Spleen (tissue), 11 donors: ENCODE measurements around the gene EXPH5. TPM values are rescaled to one million over a fixed set of nuclear protein-coding genes. Genes with fewer than 3 reads are reported as not detected.

ENCODE experiments used
- DNase-seq: peaks from one replicate; pipeline ENCODE4 v3.0.0-alpha.2; 2020
- H3K27ac ChIP-seq, 8 donors: fragments of 200-600 bp; sonication (generic) in 7 of 8; 1 replicate in 4 of 8; 2 replicates in 4 of 8; pipeline versions ENCODE4 v1.5.0 to v1.8.0; 2016 to 2021; ENCODE audit warnings: inconsistent platforms in 4 of 8, mild to moderate bottlenecking in 4 of 8, moderate library complexity in 1 of 8
- H3K27me3 ChIP-seq, 7 donors: fragments of 200-600 bp; sonication (generic) in 6 of 7; replicated peaks in 1 of 7; 1 replicate in 4 of 7; 2 replicates in 3 of 7; pipeline versions ENCODE4 v1.5.0 to v1.8.0; 2016 to 2021; ENCODE audit warnings: inconsistent platforms in 3 of 7, mild to moderate bottlenecking in 1 of 7
- H3K36me3 ChIP-seq, 6 donors: fragments of 200-600 bp; sonication (generic) in 5 of 6; 1 replicate in 4 of 6; 2 replicates in 2 of 6; pipeline versions ENCODE4 v1.5.0 to v1.8.0; 2016 to 2021; ENCODE audit warnings: inconsistent platforms in 2 of 6
- H3K4me1 ChIP-seq, 6 donors: fragments of 200-600 bp; sonication (generic) in 5 of 6; 1 replicate in 3 of 6; 2 replicates in 3 of 6; pipeline versions ENCODE4 v1.5.0 to v1.8.0; 2016 to 2021; ENCODE audit warnings: inconsistent platforms in 3 of 6
- H3K4me3 ChIP-seq, 8 donors: fragments of 200-600 bp; sonication (generic) in 7 of 8; 1 replicate in 4 of 8; 2 replicates in 4 of 8; pipeline versions ENCODE4 v1.5.0 to v1.8.0; 2016 to 2021; ENCODE audit warnings: inconsistent platforms in 4 of 8, mild to moderate bottlenecking in 4 of 8, moderate library complexity in 2 of 8
- H3K9me3 ChIP-seq, 8 donors: fragments of 200-600 bp; sonication (generic) in 7 of 8; 1 replicate in 4 of 8; 2 replicates in 4 of 8; pipeline versions ENCODE4 v1.5.0 to v1.8.0; 2016 to 2021; ENCODE audit warnings: inconsistent platforms in 4 of 8
- CTCF ChIP-seq, 11 experiments: fragments of 200-600 bp in 7 of 11; fragments of 450-650 bp in 4 of 11; sonication (generic) in 4 of 11; IDR thresholded peaks in 8 of 11; conservative IDR thresholded peaks in 3 of 11; 1 replicate in 7 of 11; 2 replicates in 4 of 11; pipeline versions ENCODE4 v1.4.0 to v1.8.0; 2016 to 2021; ENCODE audit warnings: antibody characterized with exemption in 11 of 11, inconsistent platforms in 4 of 11, mild to moderate bottlenecking in 1 of 11
- POLR2A ChIP-seq, 3 donors: fragments of 450-650 bp; IDR thresholded peaks; one replicate each; pipeline ENCODE4 v1.5.1; 2017; ENCODE audit warnings: antibody characterized with exemption in 3 of 3, mild to moderate bottlenecking in 1 of 3
- POLR2AphosphoS5 ChIP-seq, 3 donors: sonication (generic); formaldehyde crosslinking; IDR thresholded peaks; one replicate each; pipeline ENCODE4 v1.5.1; 2017; ENCODE audit warnings: antibody characterized with exemption in 3 of 3
- WGBS, 5 donors: extraction: QIAGEN DNeasy Blood & Tissue Kit in 3 of 5; methylation state at CpG; one replicate each; pipeline versions ENCODE4 v1.1.5 to v1.1.7; 2013 to 2018; 5-methylcytosine and 5-hydroxymethylcytosine counted together
- intact Hi-C: fragments of 100-400 bp; cut with DNase I; formaldehyde crosslinking; loops from one replicate; pipeline ENCODE4 v1.15.0; 2023; ENCODE audit warnings: low total_unique reads
- polyA plus RNA-seq, 3 donors: library from polyadenylated mRNA; stranded (reverse); fragments of 200-250 nt; gene quantifications; one replicate each; pipeline ENCODE4 v1.2.1, GENCODE V29; 2013
- total RNA-seq, 7 donors: library from RNA; depleted of rRNA in 3 of 7; stranded (reverse); fragments of >200 nt in 3 of 7; fragmentation: NEBNext Ultra II Directional in 4 of 7; extraction: Animal tissue kit (Norgen Biotek cat#: 25700) in 4 of 7; gene quantifications; one replicate each; pipeline versions ENCODE4 v1.1.0 to v1.2.1, GENCODE V29; 2016 to 2021
- donor health status: healthy with polysubstance abuse.
- donor health status: DM: no; HTN: no; CAD: no; lungs with moderate emphysema.
- donor health status: DM: no; HTN: no; CAD: no.
- donor health status: Bipolar disorder and iron deficiency.
- donor health status: healthy.
- donor health status: DM: no; HTN: no; CAD: no.
- donor health status: DM: yes; HTN: yes; CAD: no.

Gene EXPH5
- total and polyA plus RNA-seq, 10 donors = 0.05 to 1.9 (median 0.77) TPM

- Histone ChIP-seq H3K4me1 (no peaks in the 10 kb centered on the region), H3K27me3 (peaks cover 0 to 5% (median 0%) of the 10 kb centered on the region in 7 donors), H3K9me3 (peaks cover 0 to 2% (median 0%) of the 10 kb centered on the region in 8 donors), H3K27ac (no peak overlapping the region), H3K36me3 (no peaks in the 10 kb centered on the region), H3K4me3 (no peak overlapping the region)
- TF ChIP-seq POLR2A (IDR thresholded peaks at IDR 0.05) (no peak), CTCF (IDR thresholded peaks at IDR 0.05 in 8 of 11, conservative IDR thresholded peaks at IDR 0.05 in 3 of 11) (no peak), POLR2AphosphoS5 (IDR thresholded peaks at IDR 0.05) (no peak)
- DNase-seq = no peak
- intact Hi-C loops = no loop called here
Measured at GRCh38 chr11:108635106-108635505, 41.5 kb upstream of the EXPH5 start.

- no peak for DNase-seq
- TF ChIP-seq POLR2AphosphoS5 (IDR thresholded peaks at IDR 0.05) (no peak), POLR2A (IDR thresholded peaks at IDR 0.05) (no peak), CTCF (IDR thresholded peaks at IDR 0.05 in 8 of 11, conservative IDR thresholded peaks at IDR 0.05 in 3 of 11) (no peak)
- H3K27ac ChIP-seq = no peak overlapping the region
- intact Hi-C loops = no loop called here
- no peak overlapping the region for H3K4me3 ChIP-seq
- H3K4me1 ChIP-seq = no peaks in the 10 kb centered on the region
- H3K27me3 ChIP-seq = peaks cover 0 to 7% (median 0%) of the 10 kb centered on the region in 7 donors
- no peaks in the 10 kb centered on the region for H3K36me3 ChIP-seq
- H3K9me3 ChIP-seq = peaks cover 0 to 19% (median 14%) of the 10 kb centered on the region in 8 donors
- 78 to 91% (median 86%) methylated on average over 2 of the region's 2 CpGs for WGBS, 5 donors
Measured at GRCh38 chr11:108632041-108632704, 38.6 kb upstream of the EXPH5 start.

- 59 to 89% (median 78%) methylated on average over 3 of the region's 3 CpGs for WGBS, 5 donors
- TF ChIP-seq CTCF (IDR thresholded peaks at IDR 0.05 in 8 of 11, conservative IDR thresholded peaks at IDR 0.05 in 3 of 11) (no peak), POLR2AphosphoS5 (IDR thresholded peaks at IDR 0.05) (no peak), POLR2A (IDR thresholded peaks at IDR 0.05) (no peak)
Measured at GRCh38 chr11:108629274-108629673, 35.7 kb upstream of the EXPH5 start.

GRCh38 chr11:108628812-108629211 is 35.2 kb upstream of the EXPH5 start:
- H3K4me1 ChIP-seq = no peaks in the 10 kb centered on the region
- H3K27me3 ChIP-seq = peaks cover 0 to 7% (median 0%) of the 10 kb centered on the region in 7 donors
- H3K27ac ChIP-seq = no peak overlapping the region
- H3K4me3 ChIP-seq = no peak overlapping the region
- intact Hi-C loops = no loop called here
- no peak for DNase-seq
- peaks cover 0 to 19% (median 14%) of the 10 kb centered on the region in 8 donors for H3K9me3 ChIP-seq
- WGBS, 5 donors = 83 to 96% (median 86%) methylated on average over 1 to 2 of the region's 2 CpGs
- TF ChIP-seq POLR2AphosphoS5 (IDR thresholded peaks at IDR 0.05) (no peak), CTCF (IDR thresholded peaks at IDR 0.05 in 8 of 11, conservative IDR thresholded peaks at IDR 0.05 in 3 of 11) (no peak), POLR2A (IDR thresholded peaks at IDR 0.05) (no peak)
- no peaks in the 10 kb centered on the region for H3K36me3 ChIP-seq

More at GRCh38 chr11:108629274-108629673, 35.7 kb upstream of the EXPH5 start:
- Histone ChIP-seq H3K27ac (no peak overlapping the region), H3K36me3 (no peaks in the 10 kb centered on the region), H3K9me3 (peaks cover 0 to 19% (median 14%) of the 10 kb centered on the region in 8 donors), H3K27me3 (peaks cover 0 to 7% (median 0%) of the 10 kb centered on the region in 7 donors), H3K4me3 (no peak overlapping the region), H3K4me1 (no peaks in the 10 kb centered on the region)
- DNase-seq = no peak
- intact Hi-C loops = no loop called here
